Effector memory CD4-positive, alpha-beta T cell (primary cell): Measurements from ENCODE around the gene CTNND2.
"Not testable (repeated sequence)": the region's sequence is repeated elsewhere in the genome, so short reads cannot be mapped to it uniquely, and the experiment has no call there.

Experiments used
- DNase-seq, 3 donors: peaks; one replicate each; pipeline ENCODE4 v3.0.0-alpha.2; 2020
- H3K27ac ChIP-seq: 2 replicates; pipeline ENCODE4 v1.7.0; 2013; ENCODE audit warnings: mild to moderate bottlenecking, low read length, moderate library complexity; ENCODE audit not compliant: insufficient read depth, poor library complexity, severe bottlenecking
- H3K27me3 ChIP-seq: replicated peaks from 2 replicates; pipeline ENCODE4 v1.7.0; 2013; ENCODE audit warnings: mild to moderate bottlenecking, low read length; ENCODE audit not compliant: insufficient read depth, control insufficient read depth, poor library complexity, severe bottlenecking
- H3K36me3 ChIP-seq: 2 replicates; pipeline ENCODE4 v1.7.0; 2013; ENCODE audit warnings: mild to moderate bottlenecking, low read length, moderate library complexity; ENCODE audit not compliant: control insufficient read depth, insufficient read depth
- H3K4me1 ChIP-seq: 2 replicates; pipeline ENCODE4 v1.7.0; 2013; ENCODE audit warnings: low read length, mild to moderate bottlenecking; ENCODE audit not compliant: control insufficient read depth, insufficient read depth, poor library complexity, severe bottlenecking
- H3K4me3 ChIP-seq: 2 replicates; pipeline ENCODE4 v1.7.0; 2013; ENCODE audit warnings: low read length, low read depth, mild to moderate bottlenecking; ENCODE audit not compliant: insufficient read depth, poor library complexity, severe bottlenecking
- H3K9me3 ChIP-seq: 2 replicates; pipeline ENCODE4 v1.7.0; 2013; ENCODE audit warnings: mild to moderate bottlenecking, low read length, moderate library complexity; ENCODE audit not compliant: control insufficient read depth

Gene CTNND2

GRCh38 chr5:11616624-11617023, 287.6 kb downstream of the CTNND2 start:
- not testable (repeated sequence) for H3K27ac ChIP-seq, H3K4me3 ChIP-seq, DNase-seq, H3K9me3 ChIP-seq, H3K27me3 ChIP-seq, H3K36me3 ChIP-seq, H3K4me1 ChIP-seq

- H3K4me1 ChIP-seq, result no peaks in the 10 kb centered on the region
- H3K27me3 ChIP-seq, result no peaks in the 10 kb centered on the region
- DNase-seq, result no peak
- no peak overlapping the region for H3K4me3 ChIP-seq
- no peak overlapping the region for H3K27ac ChIP-seq
- H3K36me3 ChIP-seq, result no peaks in the 10 kb centered on the region
- H3K9me3 ChIP-seq, result no peaks in the 10 kb centered on the region
Observed at GRCh38 chr5:11611011-11611410, 293.2 kb downstream of the CTNND2 start.

- Histone ChIP-seq H3K4me1 (no peaks in the 10 kb centered on the region), H3K27ac (no peak overlapping the region), H3K9me3 (no peaks in the 10 kb centered on the region), H3K36me3 (no peaks in the 10 kb centered on the region), H3K27me3 (no peaks in the 10 kb centered on the region), H3K4me3 (no peak overlapping the region)
- DNase-seq, result no peak
Observed at GRCh38 chr5:11609570-11610303, 294.5 kb downstream of the CTNND2 start.

- DNase-seq, result no peak
- no peaks in the 10 kb centered on the region for H3K9me3 ChIP-seq
- no peaks in the 10 kb centered on the region for H3K4me1 ChIP-seq
- H3K27me3 ChIP-seq, result no peaks in the 10 kb centered on the region
- no peaks in the 10 kb centered on the region for H3K36me3 ChIP-seq
- H3K4me3 ChIP-seq, result no peak overlapping the region
- no peak overlapping the region for H3K27ac ChIP-seq
Observed at GRCh38 chr5:11608530-11608929, 295.7 kb downstream of the CTNND2 start.

DNA sequence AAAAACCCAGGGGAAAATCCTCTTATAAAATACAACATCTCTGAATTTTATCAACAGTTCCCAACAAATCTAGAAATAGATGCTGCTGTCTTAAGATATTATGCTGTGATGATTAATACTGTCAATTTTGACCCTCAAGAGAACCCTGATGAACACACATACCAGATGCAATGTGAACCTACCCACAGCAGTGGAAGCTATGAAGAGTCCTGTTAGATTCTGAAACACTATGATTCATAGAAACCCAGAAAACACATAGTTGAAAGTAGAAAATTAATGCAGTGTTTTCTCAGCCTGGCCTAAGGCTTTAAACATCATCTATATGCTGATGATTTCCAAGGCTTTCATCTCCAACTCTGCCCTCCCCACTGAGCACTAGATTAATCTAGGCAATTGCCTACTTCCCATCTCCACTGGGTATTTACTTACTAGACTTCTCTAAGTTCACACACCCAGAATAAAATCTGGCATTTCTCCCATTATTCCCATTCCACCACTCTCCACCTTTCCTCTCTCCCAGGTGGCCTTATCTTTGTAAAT, 296.2 kb downstream of the CTNND2 start:
- no peak for DNase-seq
- H3K27me3 ChIP-seq, result no peaks in the 10 kb centered on the region
- H3K36me3 ChIP-seq, result no peaks in the 10 kb centered on the region
- no peak overlapping the region for H3K4me3 ChIP-seq
- no peaks in the 10 kb centered on the region for H3K9me3 ChIP-seq
- H3K27ac ChIP-seq, result no peak overlapping the region
- H3K4me1 ChIP-seq, result no peaks in the 10 kb centered on the region

GRCh38 chr5:11602298-11602697, 301.9 kb downstream of the CTNND2 start:
- no peaks in the 10 kb centered on the region for H3K27me3 ChIP-seq
- H3K4me3 ChIP-seq, result no peak overlapping the region
- no peak for DNase-seq
- no peaks in the 10 kb centered on the region for H3K9me3 ChIP-seq
- H3K27ac ChIP-seq, result no peak overlapping the region
- no peaks in the 10 kb centered on the region for H3K4me1 ChIP-seq
- H3K36me3 ChIP-seq, result no peaks in the 10 kb centered on the region

GRCh38 chr5:11599499-11599898, 304.7 kb downstream of the CTNND2 start:
- no peak for DNase-seq
- Histone ChIP-seq H3K36me3 (no peaks in the 10 kb centered on the region), H3K4me1 (no peaks in the 10 kb centered on the region), H3K9me3 (no peaks in the 10 kb centered on the region), H3K4me3 (no peak overlapping the region), H3K27me3 (no peaks in the 10 kb centered on the region), H3K27ac (no peak overlapping the region)

DNA sequence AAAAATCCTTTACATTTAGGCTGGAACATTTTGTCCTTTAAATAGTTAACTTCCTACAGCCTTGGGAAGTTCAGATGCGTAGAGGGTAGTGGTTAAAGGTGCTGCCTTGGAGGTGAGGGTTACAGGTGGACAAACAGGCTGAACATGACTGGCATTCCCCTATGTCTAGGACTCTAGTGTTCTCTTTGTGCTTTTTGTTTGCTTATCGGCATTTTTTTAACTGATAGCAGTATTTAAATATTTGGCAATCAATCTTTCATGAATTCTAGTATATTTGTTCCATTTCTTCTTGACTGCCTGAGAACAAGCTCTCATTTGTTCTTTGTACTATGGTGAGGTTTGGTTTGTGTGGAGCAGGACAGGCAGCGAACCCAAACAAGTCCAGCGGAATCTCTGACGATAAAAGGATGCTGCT, 307.6 kb downstream of the CTNND2 start:
- Histone ChIP-seq H3K27me3 (no peaks in the 10 kb centered on the region), H3K9me3 (no peaks in the 10 kb centered on the region), H3K4me3 (no peak overlapping the region), H3K36me3 (no peaks in the 10 kb centered on the region), H3K4me1 (no peaks in the 10 kb centered on the region), H3K27ac (no peak overlapping the region)
- DNase-seq, result no peak

- Histone ChIP-seq H3K27ac (no peak overlapping the region), H3K4me3 (no peak overlapping the region), H3K36me3 (no peaks in the 10 kb centered on the region), H3K27me3 (no peaks in the 10 kb centered on the region), H3K9me3 (no peaks in the 10 kb centered on the region), H3K4me1 (no peaks in the 10 kb centered on the region)
- no peak for DNase-seq
Observed at GRCh38 chr5:11596185-11596584, 308.1 kb downstream of the CTNND2 start.

- Histone ChIP-seq H3K4me3 (no peak overlapping the region), H3K36me3 (no peaks in the 10 kb centered on the region), H3K9me3 (no peaks in the 10 kb centered on the region), H3K27me3 (no peaks in the 10 kb centered on the region), H3K27ac (no peak overlapping the region), H3K4me1 (no peaks in the 10 kb centered on the region)
- no peak for DNase-seq
Observed at GRCh38 chr5:11595045-11595444, 309.2 kb downstream of the CTNND2 start.
